ENCODE measurements around the gene BCKDHB. TPM values are rescaled to one million over a fixed set of nuclear protein-coding genes. Genes with fewer than 3 reads are reported as not detected.

The BCKDHB gene
- total and polyA plus RNA-seq, 2 donors (not counting 3 experiments of a cell fraction or from before 2014, with no cell fraction given) = 5.6 to 12.2 TPM

DNA sequence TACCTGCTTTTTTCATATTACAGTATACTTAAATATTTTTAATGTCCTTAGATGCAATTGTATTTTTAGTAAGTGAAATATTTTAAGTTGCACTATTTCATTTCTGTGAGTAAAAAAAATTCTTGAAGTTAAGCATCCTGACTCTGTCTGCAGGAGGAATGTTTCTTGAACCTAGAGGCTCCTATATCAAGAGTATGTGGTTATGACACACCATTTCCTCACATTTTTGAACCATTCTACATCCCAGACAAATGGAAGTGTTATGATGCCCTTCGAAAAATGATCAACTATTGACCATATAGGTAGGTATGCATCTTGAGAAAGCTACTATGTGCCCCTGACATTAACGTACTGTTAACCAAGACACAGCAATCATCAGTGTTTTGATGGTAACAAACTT is 237.0 kb downstream of the BCKDHB start:
- intact Hi-C loops (cut with micrococcal nuclease) = no loop called here
- no peak overlapping the region for H3K4me3 ChIP-seq (replicated peaks in 1 of 3; ENCODE audit: insufficient read depth in 1 of 3, low read depth in 1 of 3, low read length in 3 of 3)
- no peaks in the 10 kb centered on the region for H4K20me1 ChIP-seq (replicated peaks; ENCODE audit: control insufficient read depth, extremely low read depth, insufficient read depth, low read length)
- no peaks in the 10 kb centered on the region for H3K4me1 ChIP-seq (ENCODE audit: control insufficient read depth, extremely low read depth, insufficient read depth, low read length)
- DNase-seq (ENCODE audit: low read depth, low spot score) (no peak), FAIRE-seq (no peak)
- no TSS peak for BruUV-seq (replicated peaks)
- no peak overlapping the region for H3K27ac ChIP-seq (ENCODE audit: insufficient read depth, low read depth, low read length)
- no peaks in the 10 kb centered on the region for H3K79me2 ChIP-seq (ENCODE audit: control insufficient read depth, insufficient read depth, low read length)
- no peaks in the 10 kb centered on the region for H3K27me3 ChIP-seq (ENCODE audit: control insufficient read depth in 2 of 2, insufficient read depth in 2 of 2, low read length in 2 of 2)
- H3K4me2 ChIP-seq (ENCODE audit: insufficient read depth, low read length) = no peak overlapping the region
- H3K9ac ChIP-seq (replicated peaks; ENCODE audit: extremely low read depth, insufficient read depth, low read length) = no peak overlapping the region
- H3K9me1 ChIP-seq (replicated peaks; ENCODE audit: control insufficient read depth, extremely low read depth, insufficient read depth, low read length) = no peaks in the 10 kb centered on the region
- dilution Hi-C loops (cut with MboI; ENCODE audit: extremely low pct_ligation_motif_present, low sequenced_read_pairs) = no loop called here
- TF ChIP-seq MYC (IDR thresholded peaks at IDR 0.05; ENCODE audit: low read depth, low read length) (no peak), POLR2A (IDR thresholded peaks at IDR 0.05; ENCODE audit: low read depth, low read length) (no peak), FOS (IDR thresholded peaks at IDR 0.05; ENCODE audit: borderline replicate concordance, insufficient read depth, low read length) (no peak), EZH2 (IDR thresholded peaks at IDR 0.05; ENCODE audit: borderline replicate concordance, low read depth, low read length, severe bottlenecking) (no peak), POLR2AphosphoS5 (IDR thresholded peaks at IDR 0.05; ENCODE audit: insufficient read depth, low read depth, low read length) (no peak), GATA2 (IDR thresholded peaks at IDR 0.05; ENCODE audit: insufficient read depth, insufficient read length, low read depth, low read length) (no peak), JUN (IDR thresholded peaks at IDR 0.05; ENCODE audit: borderline replicate concordance, insufficient read depth, insufficient read length, low read depth) (no peak)
- TF ChIP-seq, protein P1, sequence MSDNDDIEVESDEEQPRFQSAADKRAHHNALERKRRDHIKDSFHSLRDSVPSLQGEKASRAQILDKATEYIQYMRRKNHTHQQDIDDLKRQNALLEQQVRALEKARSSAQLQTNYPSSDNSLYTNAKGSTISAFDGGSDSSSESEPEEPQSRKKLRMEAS (IDR thresholded peaks at IDR 0.05; ENCODE audit: insufficient read depth, insufficient read length) = no peak
- TF ChIP-seq, protein P2, sequence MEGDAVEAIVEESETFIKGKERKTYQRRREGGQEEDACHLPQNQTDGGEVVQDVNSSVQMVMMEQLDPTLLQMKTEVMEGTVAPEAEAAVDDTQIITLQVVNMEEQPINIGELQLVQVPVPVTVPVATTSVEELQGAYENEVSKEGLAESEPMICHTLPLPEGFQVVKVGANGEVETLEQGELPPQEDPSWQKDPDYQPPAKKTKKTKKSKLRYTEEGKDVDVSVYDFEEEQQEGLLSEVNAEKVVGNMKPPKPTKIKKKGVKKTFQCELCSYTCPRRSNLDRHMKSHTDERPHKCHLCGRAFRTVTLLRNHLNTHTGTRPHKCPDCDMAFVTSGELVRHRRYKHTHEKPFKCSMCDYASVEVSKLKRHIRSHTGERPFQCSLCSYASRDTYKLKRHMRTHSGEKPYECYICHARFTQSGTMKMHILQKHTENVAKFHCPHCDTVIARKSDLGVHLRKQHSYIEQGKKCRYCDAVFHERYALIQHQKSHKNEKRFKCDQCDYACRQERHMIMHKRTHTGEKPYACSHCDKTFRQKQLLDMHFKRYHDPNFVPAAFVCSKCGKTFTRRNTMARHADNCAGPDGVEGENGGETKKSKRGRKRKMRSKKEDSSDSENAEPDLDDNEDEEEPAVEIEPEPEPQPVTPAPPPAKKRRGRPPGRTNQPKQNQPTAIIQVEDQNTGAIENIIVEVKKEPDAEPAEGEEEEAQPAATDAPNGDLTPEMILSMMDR (IDR thresholded peaks at IDR 0.05; ENCODE audit: extremely low read depth in 1 of 2, insufficient read depth in 1 of 2, low read depth in 1 of 2, low read length in 2 of 2) = no peak
- no peaks in the 10 kb centered on the region for H3K9me3 ChIP-seq (replicated peaks; ENCODE audit: control insufficient read depth, insufficient read depth, low read length)
- ChIA-PET CTCF (no interaction called here), POLR2A (no interaction called here)
- no peaks in the 10 kb centered on the region for H3K36me3 ChIP-seq (ENCODE audit: control insufficient read depth in 2 of 2, extremely low read depth in 1 of 2, insufficient read depth in 2 of 2, low read length in 2 of 2)
- no peak overlapping the region for H2AFZ ChIP-seq (ENCODE audit: low read depth, low read length)

Data from endothelial cell of umbilical vein (primary cell).